Activated T-helper 9 cell treated with anti-CD3 and anti-CD28 coated beads, Interleukin-2, amount 50 U/mL, for 16 hours (primary cell): Measurements from ENCODE around the gene MICALL2.
A peak's percentile ranks its signal among the peaks of the same experiment; 100 is the strongest.

ENCODE experiments used
- DNase-seq: peaks from one replicate; pipeline ENCODE4 v3.0.0-alpha.2; 2020; ENCODE audit warnings: low read depth

Gene MICALL2

GRCh38 chr7:1433128-1433920 lies 25.9 kb downstream of the MICALL2 start:
- DNase-seq, result no peak

DNA sequence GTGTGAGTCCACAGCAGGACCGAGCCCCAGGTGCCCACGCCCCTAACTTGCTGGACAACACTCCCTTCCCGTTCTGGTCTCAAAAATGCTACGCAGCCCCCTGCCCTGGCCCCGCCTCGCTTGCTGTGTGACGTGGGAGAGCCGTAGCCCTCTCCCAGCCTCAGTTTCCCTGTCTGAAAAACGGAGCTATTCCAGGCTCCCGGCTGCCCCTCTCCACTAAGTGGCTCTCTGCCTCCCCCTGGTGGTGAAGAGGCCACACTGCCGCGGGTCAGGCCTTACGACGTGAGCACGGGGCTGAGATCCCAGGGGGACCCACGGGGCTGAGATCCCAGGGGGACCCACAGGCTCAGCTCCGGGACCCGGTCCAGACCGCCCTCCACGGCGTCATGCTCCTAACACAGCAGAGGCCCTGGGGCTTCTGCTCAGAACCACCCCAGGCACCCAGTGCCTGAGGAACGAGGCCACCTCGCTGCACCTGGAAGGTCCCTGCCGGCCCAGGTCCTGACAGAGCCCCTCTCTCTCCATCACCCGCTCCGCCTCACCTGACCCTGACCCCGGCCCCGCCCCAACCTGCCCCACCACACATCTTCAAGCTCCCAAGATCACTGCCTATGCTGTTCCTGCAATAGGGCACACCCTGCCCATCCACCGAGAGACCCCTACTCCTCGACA lies 26.7 kb downstream of the MICALL2 start:
- DNase-seq, result peak; percentile 66

DNA sequence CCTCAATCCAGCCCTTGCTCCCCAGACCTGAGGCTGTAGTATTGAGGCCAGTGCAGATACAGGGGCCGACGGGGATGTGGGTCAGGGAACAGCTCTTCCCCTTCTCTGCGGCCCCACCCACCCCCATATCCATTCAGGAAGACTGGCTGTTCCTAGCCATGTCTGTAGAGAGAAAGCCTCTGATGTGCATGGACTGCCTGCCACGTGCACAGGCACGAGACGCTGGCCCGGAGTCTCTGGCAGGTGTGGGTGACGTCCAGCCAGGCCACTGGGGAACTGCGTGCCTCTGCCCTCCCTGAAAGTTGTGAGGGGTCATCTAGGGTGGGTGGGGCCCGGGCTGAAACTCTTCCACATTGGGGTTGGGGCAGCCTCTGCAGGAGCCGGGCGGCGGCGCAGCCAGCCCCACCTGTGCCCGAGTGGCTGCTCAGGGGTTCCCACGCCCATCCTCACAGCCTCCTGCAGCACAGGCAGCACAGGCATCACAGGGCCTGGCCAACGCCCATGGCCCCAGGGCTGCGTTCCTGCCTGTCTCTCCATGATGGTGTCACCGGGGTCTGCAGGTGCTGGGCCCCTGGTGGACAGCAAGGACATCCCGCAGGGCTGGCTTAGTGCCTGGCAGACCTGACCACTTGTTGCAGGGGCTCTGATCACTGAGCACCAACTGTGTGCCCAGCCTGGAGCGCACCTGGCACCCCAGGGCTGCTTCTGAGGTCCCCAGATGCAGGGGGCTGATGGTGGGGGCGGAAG lies 27.5 kb downstream of the MICALL2 start:
- no peak for DNase-seq

DNA sequence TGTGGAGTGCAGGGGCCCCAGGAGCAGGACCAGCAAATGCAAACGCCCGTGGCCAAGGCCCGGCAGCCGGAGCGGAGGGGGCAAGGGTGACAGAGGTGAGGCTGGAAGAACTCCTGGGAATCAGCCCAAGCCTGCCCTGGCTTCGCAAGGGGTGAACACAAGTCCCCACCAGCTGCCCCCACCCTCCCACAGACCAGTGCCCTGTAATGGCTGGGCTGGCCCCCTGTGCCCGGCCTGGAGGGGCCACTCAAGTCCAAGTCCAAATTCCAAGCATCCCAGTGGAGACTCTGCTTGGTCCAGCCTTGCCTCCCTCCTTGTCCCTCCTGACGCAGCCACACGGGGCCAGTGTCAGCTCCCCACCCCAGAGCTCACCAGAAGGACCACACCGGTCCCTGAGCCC lies 28.0 kb downstream of the MICALL2 start:
- DNase-seq, result no peak

DNA sequence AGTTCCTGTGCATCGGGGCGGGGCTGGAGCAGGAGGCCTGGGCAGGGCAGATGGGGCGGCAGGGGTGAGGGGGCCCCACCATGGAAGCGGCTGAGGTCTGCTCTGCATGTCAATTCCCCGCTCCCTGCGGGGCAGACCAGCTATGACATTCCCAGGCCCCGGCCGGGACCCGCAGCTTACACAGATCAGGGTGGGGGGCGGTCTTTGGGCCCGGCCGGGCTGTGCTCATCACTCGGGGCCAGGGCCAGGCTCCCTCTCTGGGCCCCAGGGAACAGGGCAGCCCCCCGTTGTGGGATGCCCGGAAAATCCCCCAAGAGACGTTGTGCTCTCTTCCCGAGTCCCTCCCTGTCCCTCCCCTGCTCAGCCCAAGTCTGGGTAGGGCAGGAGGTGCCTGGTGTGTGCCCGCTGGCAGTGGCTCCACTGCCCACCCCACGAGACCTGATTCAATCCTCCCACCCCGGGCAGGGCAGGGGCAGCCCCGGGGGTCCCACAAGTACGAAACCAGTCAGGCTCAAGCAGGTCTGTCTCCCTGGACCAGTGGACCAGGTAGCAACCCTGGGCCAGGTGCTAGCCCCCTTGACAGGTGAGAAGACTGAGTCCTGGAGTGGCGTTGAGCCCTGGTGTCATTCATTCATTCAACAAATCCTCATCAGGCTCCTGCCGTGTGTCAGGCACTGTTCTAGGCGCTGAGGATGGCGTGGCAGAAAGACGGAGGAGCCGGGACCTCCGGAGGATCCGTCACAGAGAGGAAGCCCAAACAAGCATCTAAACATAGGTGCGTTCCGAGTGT lies 29.0 kb downstream of the MICALL2 start:
- DNase-seq, result no peak

GRCh38 chr7:1428941-1429501 lies 30.2 kb downstream of the MICALL2 start:
- no peak for DNase-seq

DNA sequence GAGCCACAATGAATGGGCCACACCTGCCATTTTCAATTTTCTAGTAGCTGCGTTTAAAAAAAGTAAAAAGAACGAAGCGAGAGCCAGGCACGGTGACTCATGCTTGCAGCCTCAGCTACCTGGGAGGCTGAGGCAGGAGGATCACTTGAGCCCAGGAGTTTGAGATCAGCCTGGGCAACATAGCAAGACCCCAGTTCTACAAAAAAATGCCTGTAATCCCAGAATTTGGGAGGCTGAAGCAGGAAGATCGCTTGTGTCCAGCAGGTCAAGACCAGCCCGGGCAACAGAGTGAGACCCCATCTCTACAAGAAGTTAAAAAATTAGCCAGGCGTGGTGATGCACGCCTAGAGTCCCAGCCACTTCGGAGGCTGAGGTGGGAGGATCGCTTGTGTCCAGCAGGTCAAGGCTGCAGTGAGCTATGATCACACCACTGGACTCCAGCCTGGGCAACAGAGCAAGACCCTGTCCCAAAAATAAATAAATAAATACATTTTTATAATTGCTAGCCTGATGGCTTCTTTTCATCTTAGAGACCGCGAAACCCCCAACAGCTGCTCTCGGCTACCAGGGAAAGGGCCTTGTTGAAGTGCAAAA lies 32.1 kb downstream of the MICALL2 start:
- DNase-seq, result no peak

GRCh38 chr7:1426474-1426873 lies 32.8 kb downstream of the MICALL2 start:
- no peak for DNase-seq

GRCh38 chr7:1425292-1426136 lies 33.8 kb downstream of the MICALL2 start:
- no peak for DNase-seq

DNA sequence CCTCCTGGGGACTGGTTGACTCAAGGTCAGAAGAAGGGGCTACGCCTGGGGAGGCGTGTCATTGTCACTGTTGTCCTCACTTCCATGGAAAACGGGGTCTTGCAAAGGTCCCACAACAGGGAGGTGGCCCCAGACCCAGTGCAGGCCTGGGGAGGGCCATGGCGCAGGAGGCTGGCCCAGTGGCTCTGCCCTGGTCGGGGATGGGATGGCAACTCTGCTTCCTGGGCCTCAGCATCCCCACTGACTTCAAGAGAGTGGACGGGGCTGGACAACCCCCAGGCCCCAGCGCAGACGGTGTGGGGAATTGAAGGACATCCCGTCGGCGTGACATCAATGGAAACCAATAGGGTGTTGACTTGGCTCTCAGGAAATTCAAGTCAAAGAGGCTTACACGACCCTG lies 35.2 kb downstream of the MICALL2 start:
- no peak for DNase-seq

DNA sequence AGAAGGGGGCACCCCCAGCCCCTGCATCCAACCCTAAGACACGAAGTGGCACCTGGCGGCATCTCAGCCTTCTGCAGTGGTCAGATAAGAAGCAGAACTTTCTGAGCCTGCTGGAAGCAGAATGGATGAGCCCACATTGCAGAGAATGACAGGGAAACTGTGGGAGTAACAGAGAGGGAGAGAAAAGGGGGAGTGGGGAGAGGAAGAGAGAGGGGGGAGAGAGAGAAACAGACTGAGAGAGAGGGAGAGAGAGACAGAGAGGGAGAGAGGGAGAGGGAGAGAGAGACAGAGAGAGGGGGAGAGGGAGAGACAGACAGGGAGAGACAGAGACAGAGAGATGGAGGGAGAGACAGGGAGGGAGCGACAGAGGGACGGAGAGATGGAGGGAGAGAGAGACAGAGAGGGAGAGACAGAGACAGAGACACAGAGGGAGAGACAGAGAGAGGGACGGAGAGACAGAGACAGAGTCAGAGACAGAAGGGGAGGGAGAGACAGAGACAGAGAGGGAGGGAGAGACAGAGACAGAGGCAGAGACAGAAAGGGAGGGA lies 35.9 kb downstream of the MICALL2 start:
- DNase-seq, result no peak

- DNase-seq, result no peak
These were observed 36.6 kb downstream of the MICALL2 start for GRCh38 chr7:1422512-1423263.

GRCh38 chr7:1421946-1422345 lies 37.3 kb downstream of the MICALL2 start:
- no peak for DNase-seq

DNA sequence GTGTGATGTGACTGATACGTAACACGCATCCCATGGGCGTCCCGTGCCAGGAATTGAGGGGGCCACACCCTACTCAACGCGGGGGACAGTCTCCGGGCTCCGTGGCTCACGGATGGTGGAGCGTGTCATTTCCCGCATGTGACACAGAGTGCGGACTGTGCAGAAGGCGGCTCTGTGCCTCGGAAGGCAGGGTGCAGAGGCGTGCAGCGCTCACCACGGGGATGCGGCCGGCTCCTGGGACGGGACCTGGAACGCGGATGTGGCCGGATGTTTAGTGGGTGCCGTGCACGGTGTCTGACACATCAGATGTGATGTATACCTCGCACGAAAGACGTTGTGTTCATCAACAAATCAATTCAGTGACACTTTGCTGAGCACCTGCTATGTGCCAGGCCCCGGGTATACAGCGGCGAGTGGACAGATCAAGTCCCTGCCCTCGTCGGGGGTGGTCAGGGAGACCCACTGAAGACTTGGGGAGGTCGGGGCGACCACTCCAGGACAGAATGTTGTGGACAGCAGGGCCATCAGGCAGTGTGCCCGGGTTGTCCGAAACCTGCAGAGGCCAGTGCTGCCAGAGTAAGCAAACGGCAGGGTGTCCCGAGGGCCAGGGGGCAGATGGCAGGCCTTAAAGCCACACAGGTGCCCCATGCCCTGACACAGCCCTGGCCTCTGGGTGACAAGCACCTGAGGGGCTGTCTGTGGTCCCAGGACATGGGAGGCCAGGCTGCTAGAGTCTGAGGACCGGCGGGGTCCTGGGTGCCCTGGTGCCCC lies 38.1 kb downstream of the MICALL2 start:
- DNase-seq, result no peak

DNA sequence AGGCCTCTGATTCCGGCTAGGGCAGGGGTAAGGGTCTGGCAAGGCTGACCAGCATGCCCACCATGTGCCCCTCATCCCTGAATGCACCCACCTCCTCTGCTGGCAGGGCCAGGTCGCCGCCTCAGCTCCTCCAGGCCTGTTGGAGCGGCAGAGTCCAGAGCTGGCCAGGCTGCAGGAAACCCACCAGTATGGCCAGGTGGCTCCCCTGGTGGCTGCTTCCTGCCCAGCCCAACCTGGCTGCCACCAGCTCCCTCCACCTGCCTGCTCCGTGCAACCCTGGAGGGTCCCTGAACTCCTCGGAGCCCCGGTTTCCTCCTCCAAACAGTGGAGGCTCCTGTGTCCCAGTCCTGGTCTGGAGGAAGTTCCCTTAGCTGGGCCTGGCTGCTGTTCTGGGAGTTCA lies 39.6 kb downstream of the MICALL2 start:
- no peak for DNase-seq

DNA sequence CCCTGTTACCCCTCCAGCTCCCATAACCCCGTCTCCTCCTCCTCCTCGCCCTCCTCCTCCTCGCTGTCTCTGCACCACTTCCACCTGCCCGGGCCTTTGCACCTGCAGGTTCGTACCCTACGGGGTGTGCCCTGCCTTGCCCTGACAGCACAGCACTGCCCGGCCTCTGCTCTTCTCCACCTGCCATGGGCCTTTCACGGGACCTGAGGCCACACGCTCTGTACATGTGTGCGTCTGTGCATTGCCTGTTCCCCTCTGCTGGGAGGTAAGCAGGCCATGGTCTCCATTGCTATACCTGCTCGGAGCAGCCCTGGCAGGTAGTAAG lies 40.0 kb downstream of the MICALL2 start:
- DNase-seq, result no peak

- DNase-seq, result no peak
These were observed 40.6 kb downstream of the MICALL2 start for GRCh38 chr7:1418505-1419309.

GRCh38 chr7:1415389-1415990 lies 43.8 kb downstream of the MICALL2 start:
- DNase-seq, result no peak
